Measurements from ENCODE around the gene NR1D1.

The NR1D1 gene

GRCh38 chr17:40062329-40063186, 37.8 kb downstream of the NR1D1 start, which contains the start of gene THRA:
TSS of gene THRA (plus strand) at chr17:40062965. CDS start at chr17:40074489, 11,524 bp downstream.
- DNase-seq (ENCODE audit: low spot score): peak; percentile 57

GRCh38 chr17:40061609-40062038, 38.8 kb downstream of the NR1D1 start:
- DNase-seq (ENCODE audit: low spot score): no peak

GRCh38 chr17:40060887-40061608, 39.3 kb downstream of the NR1D1 start:
- no peak for DNase-seq (ENCODE audit: low spot score)

- no peak for DNase-seq (ENCODE audit: low spot score)
Observed at GRCh38 chr17:40059729-40060475, 40.5 kb downstream of the NR1D1 start.

GRCh38 chr17:40058865-40059264, 41.5 kb downstream of the NR1D1 start:
- DNase-seq (ENCODE audit: low spot score): no peak

GRCh38 chr17:40058186-40058784, 42.1 kb downstream of the NR1D1 start:
- DNase-seq (ENCODE audit: low spot score): no peak

GRCh38 chr17:40056379-40057015, 43.9 kb downstream of the NR1D1 start:
- no peak for DNase-seq (ENCODE audit: low spot score)

Measured in RKO (cell line).